Measurements from ENCODE around the gene BTBD6. TPM values are rescaled to one million over a fixed set of nuclear protein-coding genes. Genes with fewer than 3 reads are reported as not detected.
A peak's percentile ranks its signal among the peaks of the same experiment; 100 is the strongest.

The BTBD6 gene
- total and polyA plus RNA-seq, 2 of the 8 experiments (the other 6 are each of a cell fraction or from before 2014, with no cell fraction given): 10.1 to 10.2 TPM

DNA sequence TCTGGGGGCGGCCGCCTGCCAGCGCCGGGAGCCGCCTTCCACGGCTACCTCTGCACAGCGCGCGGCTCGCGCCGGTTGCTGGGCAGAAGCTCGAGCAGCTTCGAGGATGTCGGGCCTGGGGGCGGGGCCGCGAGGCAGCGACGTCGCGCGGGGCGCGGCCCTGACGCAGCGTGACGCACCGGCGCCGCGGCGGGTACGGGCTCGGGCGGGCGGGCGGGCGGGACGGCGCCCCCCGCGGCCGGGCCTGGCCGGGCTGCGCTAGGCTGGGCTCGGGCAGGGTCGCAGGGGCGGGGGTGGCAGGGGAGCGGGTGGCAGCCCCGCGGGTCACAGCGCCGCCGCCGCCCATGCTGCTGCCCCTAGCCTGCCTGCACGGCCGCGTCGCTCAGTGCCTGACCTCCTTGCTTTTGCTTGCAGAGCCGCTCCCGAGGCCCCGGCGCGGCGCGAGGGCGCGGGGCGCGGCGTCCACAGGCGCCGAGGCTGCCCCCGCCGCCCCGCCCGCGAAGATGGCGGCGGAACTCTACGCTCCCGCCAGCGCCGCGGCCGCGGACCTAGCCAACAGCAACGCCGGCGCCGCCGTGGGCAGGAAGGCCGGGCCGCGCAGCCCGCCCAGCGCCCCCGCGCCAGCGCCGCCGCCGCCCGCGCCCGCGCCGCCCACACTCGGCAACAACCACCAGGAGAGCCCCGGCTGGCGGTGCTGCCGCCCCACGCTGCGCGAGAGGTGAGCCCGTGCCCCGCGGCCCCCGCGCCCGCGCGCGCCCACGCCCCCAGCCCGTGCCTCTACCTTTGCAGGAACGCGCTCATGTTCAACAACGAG, at the start of gene BTBD6 (continued):
- TF ChIP-seq, protein P1, sequence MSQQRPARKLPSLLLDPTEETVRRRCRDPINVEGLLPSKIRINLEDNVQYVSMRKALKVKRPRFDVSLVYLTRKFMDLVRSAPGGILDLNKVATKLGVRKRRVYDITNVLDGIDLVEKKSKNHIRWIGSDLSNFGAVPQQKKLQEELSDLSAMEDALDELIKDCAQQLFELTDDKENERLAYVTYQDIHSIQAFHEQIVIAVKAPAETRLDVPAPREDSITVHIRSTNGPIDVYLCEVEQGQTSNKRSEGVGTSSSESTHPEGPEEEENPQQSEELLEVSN (IDR thresholded peaks at IDR 0.05): peak; percentile 18; the same call in 1 of the 2 replicates
- 0 out of 2 replicates have a peak, but pooled peaks have one; percentile 40 for TF ChIP-seq BACH1 (IDR thresholded peaks at IDR 0.05; ENCODE audit: low read length)
- TF ChIP-seq, protein P2, sequence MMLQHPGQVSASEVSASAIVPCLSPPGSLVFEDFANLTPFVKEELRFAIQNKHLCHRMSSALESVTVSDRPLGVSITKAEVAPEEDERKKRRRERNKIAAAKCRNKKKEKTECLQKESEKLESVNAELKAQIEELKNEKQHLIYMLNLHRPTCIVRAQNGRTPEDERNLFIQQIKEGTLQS (IDR thresholded peaks at IDR 0.05; ENCODE audit: insufficient read depth, low read depth, low read length): no peak
- TF ChIP-seq GTF2F1 (IDR thresholded peaks at IDR 0.05; ENCODE audit: borderline replicate concordance, low read depth, low read length): no peak
- TF ChIP-seq, protein P3, sequence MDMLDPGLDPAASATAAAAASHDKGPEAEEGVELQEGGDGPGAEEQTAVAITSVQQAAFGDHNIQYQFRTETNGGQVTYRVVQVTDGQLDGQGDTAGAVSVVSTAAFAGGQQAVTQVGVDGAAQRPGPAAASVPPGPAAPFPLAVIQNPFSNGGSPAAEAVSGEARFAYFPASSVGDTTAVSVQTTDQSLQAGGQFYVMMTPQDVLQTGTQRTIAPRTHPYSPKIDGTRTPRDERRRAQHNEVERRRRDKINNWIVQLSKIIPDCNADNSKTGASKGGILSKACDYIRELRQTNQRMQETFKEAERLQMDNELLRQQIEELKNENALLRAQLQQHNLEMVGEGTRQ (IDR thresholded peaks at IDR 0.05; ENCODE audit: low read length): no peak
- no peak for TF ChIP-seq TAF7 (optimal IDR thresholded peaks at IDR 0.05; ENCODE audit: borderline replicate concordance, low read depth, low read length)
- TF ChIP-seq KDM4A (IDR thresholded peaks at IDR 0.05; ENCODE audit: low read depth, low read length, severe bottlenecking): peak; percentile 56
- no peak for TF ChIP-seq TCF12 (IDR thresholded peaks at IDR 0.05; ENCODE audit: low read depth, low read length)
- no peak for TF ChIP-seq TEAD4 (IDR thresholded peaks at IDR 0.05; ENCODE audit: low read depth, low read length)
- TF ChIP-seq CEBPB (IDR thresholded peaks at IDR 0.05; ENCODE audit: low read depth, low read length): no peak
- TF ChIP-seq CREB1 (IDR thresholded peaks at IDR 0.05): peak; percentile 79
- no peak for TF ChIP-seq BCL11A (IDR thresholded peaks at IDR 0.05; ENCODE audit: low read depth in 2 of 2, low read length in 2 of 2)
- no peak for TF ChIP-seq SP2 (IDR thresholded peaks at IDR 0.05; ENCODE audit: low read length)
- TF ChIP-seq RFX5 (IDR thresholded peaks at IDR 0.05; ENCODE audit: borderline replicate concordance, low read depth, low read length): peak; percentile 82
- TF ChIP-seq KDM1A (IDR thresholded peaks at IDR 0.05; ENCODE audit: borderline replicate concordance, low read length): no peak
- TF ChIP-seq CHD1 (IDR thresholded peaks at IDR 0.05; ENCODE audit: low read depth, low read length): no peak
- no peak for TF ChIP-seq ASH2L (IDR thresholded peaks at IDR 0.05; ENCODE audit: low read length)
- no peak for TF ChIP-seq SRF (IDR thresholded peaks at IDR 0.05; ENCODE audit: low read depth, low read length)
- no peak for TF ChIP-seq EGR1 (IDR thresholded peaks at IDR 0.05; ENCODE audit: borderline replicate concordance, low read depth, low read length)
- TF ChIP-seq NRF1 (IDR thresholded peaks at IDR 0.05; ENCODE audit: low read depth, low read length): no peak
- no peak; a peak in 1 of 4 replicates for TF ChIP-seq HDAC2 (IDR thresholded peaks at IDR 0.05; ENCODE audit: borderline replicate concordance in 1 of 2, low read depth in 2 of 2, low read length in 2 of 2)

All from H1 (cell line).